NCI-H128 (cell line): Measurements from ENCODE around the gene CDC16.
A peak's percentile ranks its signal among the peaks of the same experiment; 100 is the strongest.
"Not testable (repeated sequence)": the region's sequence is repeated elsewhere in the genome, so short reads cannot be mapped to it uniquely, and the experiment has no call there.

Experiments
- DNase-seq: peaks from one replicate; lab custom pipeline; 2025; ENCODE audit not compliant: unreplicated experiment; lab: John Stamatoyannopoulos, UW

Gene CDC16

GRCh38 chr13:114226699-114227323, 7.9 kb upstream of the CDC16 start:
- peak; percentile 32 for DNase-seq

- no peak for DNase-seq
Observed at GRCh38 chr13:114227528-114227927, 7.2 kb upstream of the CDC16 start.

GRCh38 chr13:114228176-114228575, 6.5 kb upstream of the CDC16 start:
- DNase-seq: no peak

- no peak for DNase-seq
Observed at GRCh38 chr13:114229506-114229905, 5.2 kb upstream of the CDC16 start.

- no peak for DNase-seq
Observed at GRCh38 chr13:114230117-114230516, 4.6 kb upstream of the CDC16 start.

GRCh38 chr13:114230575-114230974, 4.1 kb upstream of the CDC16 start:
- DNase-seq: no peak

- DNase-seq: no peak
Observed at GRCh38 chr13:114231886-114232285, 2.8 kb upstream of the CDC16 start.

- no peak for DNase-seq
Observed at GRCh38 chr13:114234266-114234644, 442 bp upstream of the CDC16 start.

- DNase-seq: no peak
Observed at GRCh38 chr13:114235697-114236096, 1.0 kb downstream of the CDC16 start.

- no peak for DNase-seq
Observed at GRCh38 chr13:114236227-114236626, 1.5 kb downstream of the CDC16 start.

GRCh38 chr13:114237415-114238112, 2.9 kb downstream of the CDC16 start:
- DNase-seq: no peak

- no peak for DNase-seq
Observed at GRCh38 chr13:114241918-114242317, 7.2 kb downstream of the CDC16 start.

GRCh38 chr13:114243971-114244370, 9.3 kb downstream of the CDC16 start:
- no peak for DNase-seq

- no peak for DNase-seq
Observed at GRCh38 chr13:114244637-114245036, 9.9 kb downstream of the CDC16 start.

- DNase-seq: no peak
Observed at GRCh38 chr13:114248011-114248410, 13.3 kb downstream of the CDC16 start.

GRCh38 chr13:114249077-114249476, 14.4 kb downstream of the CDC16 start:
- no peak for DNase-seq

- DNase-seq: not testable (repeated sequence)
Observed at GRCh38 chr13:114251639-114252440, 17.1 kb downstream of the CDC16 start.

GRCh38 chr13:114256547-114256946, 21.9 kb downstream of the CDC16 start:
- DNase-seq: no peak

- DNase-seq: no peak
Observed at GRCh38 chr13:114257014-114257413, 22.3 kb downstream of the CDC16 start.

GRCh38 chr13:114258589-114258988, 23.9 kb downstream of the CDC16 start:
- no peak for DNase-seq

GRCh38 chr13:114259374-114259773, 24.7 kb downstream of the CDC16 start:
- DNase-seq: peak; percentile 26

- peak; percentile 49 for DNase-seq
Observed at GRCh38 chr13:114259974-114260373, 25.3 kb downstream of the CDC16 start.
